GM12878 (cell line): ENCODE results near the gene DOCK2. TPM values are rescaled to one million over a fixed set of nuclear protein-coding genes. Genes with fewer than 3 reads are reported as not detected.
A peak's percentile ranks its signal among the peaks of the same experiment; 100 is the strongest.

ENCODE experiments used
- ATAC-seq: fragments of 200-7000 bp; cut with Tn5 transposase; 3 replicates; pipeline ENCODE4 v1.9.1; 2020; ENCODE audit warnings: mild to moderate bottlenecking, moderate library complexity
- BruUV-seq: library from RNA; stranded (reverse); fragments of 400-500 nt; replicated peaks from 2 replicates; lab custom pipeline; 2021; lab: Mats Ljungman, UMichigan
- CTCF ChIA-PET: fragments of 300-600 bp; sonication (Branson Sonifier 250); formaldehyde crosslinking; extraction: SDS; loops from one replicate; lab custom pipeline; 2021; ENCODE audit warnings: inconsistent platforms; lab: Yijun Ruan, JAX
- POLR2A ChIA-PET: fragments of 350-600 bp; formaldehyde crosslinking; extraction: SDS; loops from one replicate; lab custom pipeline; 2021; ENCODE audit warnings: inconsistent platforms; lab: Charles Lee
- RAD21 ChIA-PET: fragments of 300-600 bp; sonication (Branson Sonifier 250); formaldehyde crosslinking; loops from one replicate; lab custom pipeline; 2023; ENCODE audit warnings: antibody characterized with exemption; ENCODE audit not compliant: unreplicated experiment; lab: Charles Lee
- SMC1A ChIA-PET: fragments of 300-600 bp; sonication (Branson Sonifier 250); formaldehyde crosslinking; loops from one replicate; lab custom pipeline; 2023; ENCODE audit not compliant: unreplicated experiment, uncharacterized antibody; lab: Charles Lee
- DNase-seq: peaks from one replicate; pipeline ENCODE4 v3.0.0-alpha.2; 2011; ENCODE audit warnings: low read depth, low spot score
- FAIRE-seq: peaks from 3 replicates; lab custom pipeline; 2011; peaks lifted over from hg19 to GRCh38; lab: Jason Lieb, UNC
- H2AFZ ChIP-seq: 2 replicates; pipeline ENCODE4 v1.6.0; 2011; ENCODE audit warnings: low read depth, low read length, control low read depth; ENCODE audit not compliant: control insufficient read depth
- H3K27ac ChIP-seq: 2 replicates; pipeline ENCODE4 v1.5.1; 2011; ENCODE audit warnings: control low read depth; ENCODE audit not compliant: control insufficient read depth, insufficient read depth
- H3K27me3 ChIP-seq, 2 experiments: replicated peaks in 1 of 2; 2 replicates each; pipeline versions ENCODE4 v1.6.0 to v1.6.1; 2011; ENCODE audit warnings: low read length in 1 of 2; ENCODE audit not compliant: control insufficient read depth in 2 of 2, insufficient read depth in 2 of 2
- H3K36me3 ChIP-seq, 2 experiments: 2 replicates each; pipeline ENCODE4 v1.5.1; 2011; ENCODE audit warnings: low read length in 1 of 2; ENCODE audit not compliant: control insufficient read depth in 2 of 2, insufficient read depth in 2 of 2
- H3K4me1 ChIP-seq: 2 replicates; pipeline ENCODE4 v1.6.1; 2011; ENCODE audit warnings: mild to moderate bottlenecking, low read length, moderate library complexity, mixed read lengths; ENCODE audit not compliant: control insufficient read depth, insufficient read depth
- H3K4me2 ChIP-seq: 2 replicates; pipeline ENCODE4 v1.6.0; 2011; ENCODE audit warnings: control low read depth; ENCODE audit not compliant: control insufficient read depth, insufficient read depth
- H3K4me3 ChIP-seq: fragments of 200-600 bp; sonication (generic); 2 replicates; pipeline ENCODE4 v1.5.1; 2016
- H3K79me2 ChIP-seq: 2 replicates; pipeline ENCODE4 v1.6.0; 2011; ENCODE audit warnings: low read length; ENCODE audit not compliant: control insufficient read depth, insufficient read depth
- H3K9ac ChIP-seq: 2 replicates; pipeline ENCODE4 v1.8.0; 2011; ENCODE audit warnings: low read length, control low read depth, mixed read lengths; ENCODE audit not compliant: control insufficient read depth, insufficient read depth
- H3K9me3 ChIP-seq: replicated peaks from 3 replicates; pipeline ENCODE4 v1.5.1; 2011; ENCODE audit warnings: mild to moderate bottlenecking, low read length; ENCODE audit not compliant: control insufficient read depth, insufficient read depth
- H4K20me1 ChIP-seq: 2 replicates; pipeline ENCODE4 v1.6.0; 2011; ENCODE audit not compliant: control insufficient read depth, insufficient read depth
- BCL3 ChIP-seq: IDR thresholded peaks from 2 replicates; pipeline ENCODE4 v1.6.1; 2011; ENCODE audit warnings: borderline replicate concordance, low read depth, mild to moderate bottlenecking, moderate library complexity, low read length; ENCODE audit not compliant: insufficient read depth, poor library complexity, severe bottlenecking
- E4F1 ChIP-seq: fragments of 450-650 bp; IDR thresholded peaks from 2 replicates; pipeline ENCODE4 v1.6.1; 2018; ENCODE audit warnings: borderline replicate concordance, mild to moderate bottlenecking; ENCODE audit not compliant: partially characterized antibody
- HDAC6 ChIP-seq: fragments of 200-600 bp; sonication (generic); IDR thresholded peaks from one replicate; pipeline ENCODE4 v1.8.0; 2017; ENCODE audit warnings: antibody characterized with exemption; ENCODE audit not compliant: unreplicated experiment
- IKZF1 ChIP-seq: fragments of 450-650 bp; conservative IDR thresholded peaks from 2 replicates; pipeline ENCODE4 v1.6.1; 2017; ENCODE audit warnings: antibody characterized with exemption, mild to moderate bottlenecking
- IKZF2 ChIP-seq, 2 experiments: fragments of 450-650 bp; IDR thresholded peaks; 2 replicates each; pipeline ENCODE4 v1.6.1; 2017; ENCODE audit warnings: mild to moderate bottlenecking in 2 of 2, moderate library complexity in 2 of 2
- RELB ChIP-seq: fragments of 450-650 bp; IDR thresholded peaks from 2 replicates; pipeline ENCODE4 v1.6.1; 2017; ENCODE audit warnings: low read depth, mild to moderate bottlenecking, moderate library complexity
- REST ChIP-seq: IDR thresholded peaks from 2 replicates; pipeline ENCODE4 v1.6.1; 2012; ENCODE audit warnings: mild to moderate bottlenecking, low read depth, low read length
- WGBS: methylation state at CpG from one replicate; pipeline ENCODE4 v1.1.6; 2016; ENCODE audit warnings: low lambda C conversion rate; ENCODE audit not compliant: insufficient replicate concordance, insufficient coverage; ENCODE audit errors: missing lambda C conversion rate; 5-methylcytosine and 5-hydroxymethylcytosine counted together
- in situ Hi-C: fragments of 300-500 bp; cut with MboI; formaldehyde crosslinking; loops from 9 replicates; pipeline ENCODE4 v1.14.3; 2018; ENCODE audit warnings: mixed read lengths
- intact Hi-C: fragments of 100-400 bp; cut with micrococcal nuclease; formaldehyde crosslinking; loops from one replicate; pipeline ENCODE4 v1.14.2; 2022; ENCODE audit not compliant: unreplicated experiment
- polyA plus RNA-seq, 11 experiments: library from polyadenylated mRNA; depleted of rRNA in 4 of 11; unstranded in 6 of 11; stranded (reverse) in 5 of 11; fragments of >200 nt; fragmentation: Nextera tagmentation in 4 of 11; fragmentation: Illumina TruSeq in 1 of 11; extraction: Ambion mirVana in 4 of 11; extraction: Trizol in 1 of 11; gene quantifications; 1 replicate in 1 of 11; 2 replicates in 10 of 11; pipeline versions ENCODE4 v1.2.1 to v1.2.3, GENCODE V29; 2011 to 2016; ENCODE audit warnings: inconsistent platforms in 2 of 11, missing spikeins in 2 of 11, low read depth in 1 of 11
- total RNA-seq, 4 experiments: library from RNA; depleted of rRNA in 3 of 4; stranded (reverse); fragments of >200 nt in 3 of 4; fragmentation: Illumina TruSeq in 1 of 4; extraction: Trizol in 1 of 4; gene quantifications; 2 replicates each; pipeline versions ENCODE4 v1.2.1 to v1.2.3, GENCODE V29; 2013 to 2021

The DOCK2 gene
- total and polyA plus RNA-seq, 10 of the 15 experiments (the other 5 are each of a cell fraction or from before 2014, with no cell fraction given): 34.2 to 192 (median 118) TPM

GRCh38 chr5:170020423-170020822 lies 383.3 kb downstream of the DOCK2 start:
- in situ Hi-C loops: no loop called here

More at GRCh38 chr5:170020423-170020822, 383.3 kb downstream of the DOCK2 start:
- Histone ChIP-seq H3K27me3 (no peaks in the 10 kb centered on the region), H3K36me3 (peaks cover 2 to 9% of the 10 kb centered on the region in 2 experiments; a peak in 3 of 4 replicates), H2AFZ (no peak overlapping the region), H3K4me2 (no peak overlapping the region), H3K9me3 (no peaks in the 10 kb centered on the region), H4K20me1 (no peaks in the 10 kb centered on the region), H3K79me2 (no peaks in the 10 kb centered on the region), H3K4me3 (no peak overlapping the region), H3K27ac (no peak overlapping the region), H3K9ac (no peak overlapping the region), H3K4me1 (no peaks in the 10 kb centered on the region)
- DNase-seq: no peak
- intact Hi-C loops: no loop called here
- ChIA-PET SMC1A (no interaction called here), CTCF (no interaction called here), POLR2A (no interaction called here), RAD21 (no interaction called here)
- ATAC-seq: no peak
- WGBS: 91% methylated on average over 3 of the region's 3 CpGs
- no TSS peak for BruUV-seq
- TF ChIP-seq HDAC6: no peak
- TF ChIP-seq RELB: no peak
- no peak for TF ChIP-seq REST
- no peak for TF ChIP-seq IKZF1
- no peak for TF ChIP-seq BCL3
- no peak for TF ChIP-seq E4F1
- TF ChIP-seq IKZF2 (IDR thresholded peaks at IDR 0.05): no peak
- peak; percentile 23 for FAIRE-seq
